HL-60 (cell line): ENCODE data around the gene NPHS2.

Experiments used
- DNase-seq, 2 experiments: peaks; one replicate each; pipeline ENCODE4 v3.0.0-alpha.2; 2010 to 2020; ENCODE audit warnings: low read depth in 1 of 2, low spot score in 1 of 2
- H3K27ac ChIP-seq: fragments of 250-450 bp; sonication (Bioruptor Pico); replicated peaks from 2 replicates; pipeline ENCODE4 v1.5.1; 2020; ENCODE audit warnings: mild to moderate bottlenecking, moderate library complexity
- H3K27me3 ChIP-seq: fragments of 250-450 bp; sonication (Bioruptor Pico); 2 replicates; pipeline ENCODE4 v1.5.1; 2021; ENCODE audit warnings: mild to moderate bottlenecking, moderate library complexity; ENCODE audit not compliant: insufficient read depth, poor library complexity, severe bottlenecking
- H3K4me3 ChIP-seq: replicated peaks from 2 replicates; pipeline ENCODE4 v1.5.1; 2011; ENCODE audit warnings: mild to moderate bottlenecking, control low read depth, low read length; ENCODE audit not compliant: insufficient read depth
- GABPA ChIP-seq: IDR thresholded peaks from 2 replicates; pipeline ENCODE4 v1.6.1; 2012; ENCODE audit warnings: low read depth
- POLR2AphosphoS5 ChIP-seq: IDR thresholded peaks from 2 replicates; pipeline ENCODE4 v1.6.1; 2012; ENCODE audit warnings: low read depth
- SPI1 ChIP-seq: IDR thresholded peaks from 2 replicates; pipeline ENCODE4 v1.6.1; 2012; ENCODE audit warnings: low read depth, mild to moderate bottlenecking, borderline replicate concordance
- TF ChIP-seq, protein P1 (sequence below): IDR thresholded peaks from one replicate; pipeline ENCODE4 v1.5.1; 2011; ENCODE audit warnings: low read length, control low read depth, inconsistent platforms; ENCODE audit not compliant: insufficient read depth
- TF ChIP-seq, protein P2 (sequence below): IDR thresholded peaks from 2 replicates; pipeline ENCODE4 v1.6.1; 2012; ENCODE audit warnings: low read depth; ENCODE audit not compliant: insufficient replicate concordance

Gene NPHS2

DNA sequence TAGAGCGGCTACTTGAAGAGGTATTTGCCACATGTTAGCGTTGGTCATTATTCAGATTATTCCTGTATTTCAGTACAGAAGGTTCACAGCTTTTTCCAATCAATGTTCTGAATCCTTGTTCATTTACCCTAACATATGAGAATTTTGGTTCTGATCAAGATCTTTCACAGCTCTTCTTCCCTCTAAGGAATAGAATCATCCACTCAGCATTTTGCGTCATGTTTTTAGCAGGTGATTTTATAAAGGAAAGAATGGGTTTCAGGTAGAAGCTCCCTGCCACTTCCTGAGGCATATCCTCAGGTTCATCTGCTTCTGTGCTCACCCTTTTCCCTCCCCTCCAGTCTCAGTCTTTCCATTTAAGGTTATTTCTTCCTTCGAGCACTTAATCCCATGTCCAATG lies 66.4 kb downstream of the NPHS2 start:
- TF ChIP-seq SPI1 (no peak), POLR2AphosphoS5 (no peak), GABPA (no peak)
- TF ChIP-seq, protein P1, sequence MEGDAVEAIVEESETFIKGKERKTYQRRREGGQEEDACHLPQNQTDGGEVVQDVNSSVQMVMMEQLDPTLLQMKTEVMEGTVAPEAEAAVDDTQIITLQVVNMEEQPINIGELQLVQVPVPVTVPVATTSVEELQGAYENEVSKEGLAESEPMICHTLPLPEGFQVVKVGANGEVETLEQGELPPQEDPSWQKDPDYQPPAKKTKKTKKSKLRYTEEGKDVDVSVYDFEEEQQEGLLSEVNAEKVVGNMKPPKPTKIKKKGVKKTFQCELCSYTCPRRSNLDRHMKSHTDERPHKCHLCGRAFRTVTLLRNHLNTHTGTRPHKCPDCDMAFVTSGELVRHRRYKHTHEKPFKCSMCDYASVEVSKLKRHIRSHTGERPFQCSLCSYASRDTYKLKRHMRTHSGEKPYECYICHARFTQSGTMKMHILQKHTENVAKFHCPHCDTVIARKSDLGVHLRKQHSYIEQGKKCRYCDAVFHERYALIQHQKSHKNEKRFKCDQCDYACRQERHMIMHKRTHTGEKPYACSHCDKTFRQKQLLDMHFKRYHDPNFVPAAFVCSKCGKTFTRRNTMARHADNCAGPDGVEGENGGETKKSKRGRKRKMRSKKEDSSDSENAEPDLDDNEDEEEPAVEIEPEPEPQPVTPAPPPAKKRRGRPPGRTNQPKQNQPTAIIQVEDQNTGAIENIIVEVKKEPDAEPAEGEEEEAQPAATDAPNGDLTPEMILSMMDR = no peak
- TF ChIP-seq, protein P2, sequence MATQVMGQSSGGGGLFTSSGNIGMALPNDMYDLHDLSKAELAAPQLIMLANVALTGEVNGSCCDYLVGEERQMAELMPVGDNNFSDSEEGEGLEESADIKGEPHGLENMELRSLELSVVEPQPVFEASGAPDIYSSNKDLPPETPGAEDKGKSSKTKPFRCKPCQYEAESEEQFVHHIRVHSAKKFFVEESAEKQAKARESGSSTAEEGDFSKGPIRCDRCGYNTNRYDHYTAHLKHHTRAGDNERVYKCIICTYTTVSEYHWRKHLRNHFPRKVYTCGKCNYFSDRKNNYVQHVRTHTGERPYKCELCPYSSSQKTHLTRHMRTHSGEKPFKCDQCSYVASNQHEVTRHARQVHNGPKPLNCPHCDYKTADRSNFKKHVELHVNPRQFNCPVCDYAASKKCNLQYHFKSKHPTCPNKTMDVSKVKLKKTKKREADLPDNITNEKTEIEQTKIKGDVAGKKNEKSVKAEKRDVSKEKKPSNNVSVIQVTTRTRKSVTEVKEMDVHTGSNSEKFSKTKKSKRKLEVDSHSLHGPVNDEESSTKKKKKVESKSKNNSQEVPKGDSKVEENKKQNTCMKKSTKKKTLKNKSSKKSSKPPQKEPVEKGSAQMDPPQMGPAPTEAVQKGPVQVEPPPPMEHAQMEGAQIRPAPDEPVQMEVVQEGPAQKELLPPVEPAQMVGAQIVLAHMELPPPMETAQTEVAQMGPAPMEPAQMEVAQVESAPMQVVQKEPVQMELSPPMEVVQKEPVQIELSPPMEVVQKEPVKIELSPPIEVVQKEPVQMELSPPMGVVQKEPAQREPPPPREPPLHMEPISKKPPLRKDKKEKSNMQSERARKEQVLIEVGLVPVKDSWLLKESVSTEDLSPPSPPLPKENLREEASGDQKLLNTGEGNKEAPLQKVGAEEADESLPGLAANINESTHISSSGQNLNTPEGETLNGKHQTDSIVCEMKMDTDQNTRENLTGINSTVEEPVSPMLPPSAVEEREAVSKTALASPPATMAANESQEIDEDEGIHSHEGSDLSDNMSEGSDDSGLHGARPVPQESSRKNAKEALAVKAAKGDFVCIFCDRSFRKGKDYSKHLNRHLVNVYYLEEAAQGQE = no peak
- Histone ChIP-seq H3K27ac (no peak overlapping the region), H3K4me3 (no peak overlapping the region), H3K27me3 (no peaks in the 10 kb centered on the region)
- DNase-seq = no peak

DNA sequence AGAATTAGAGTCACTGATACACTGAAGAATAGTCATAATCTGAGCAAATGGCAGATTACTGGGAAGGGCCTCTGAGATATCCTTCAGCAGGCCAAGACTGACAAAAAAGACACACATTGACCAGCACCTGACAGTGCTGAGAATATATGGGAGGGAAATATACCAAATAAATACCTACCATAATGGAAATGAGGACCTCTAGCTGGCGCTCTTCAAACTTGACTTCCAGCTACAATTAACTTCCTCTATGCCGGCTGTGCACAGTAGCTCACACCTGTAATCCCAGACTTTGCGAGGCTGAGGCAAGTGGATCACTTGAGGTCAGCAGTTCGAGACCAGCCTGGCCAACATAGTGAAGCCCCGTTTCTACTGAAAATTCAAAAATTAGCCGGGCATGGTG lies 69.5 kb downstream of the NPHS2 start:
- H3K27me3 ChIP-seq = no peaks in the 10 kb centered on the region
- no peak overlapping the region for H3K4me3 ChIP-seq
- no peak for DNase-seq
- no peak overlapping the region for H3K27ac ChIP-seq
- TF ChIP-seq, protein P2 = no peak
- TF ChIP-seq GABPA (no peak), POLR2AphosphoS5 (no peak), SPI1 (no peak)
- TF ChIP-seq, protein P1 = no peak
